Measurements from ENCODE around the gene COG4. TPM values are rescaled to one million over a fixed set of nuclear protein-coding genes. Genes with fewer than 3 reads are reported as not detected.

The COG4 gene
- total RNA-seq, 1 donor from 2014 or later: 47.4 TPM

GRCh38 chr16:70437582-70438557 is 85.5 kb downstream of the COG4 start:
- DNase-seq (ENCODE audit: extremely low read depth, low read depth, low spot score): no peak

GRCh38 chr16:70437017-70437581 is 86.3 kb downstream of the COG4 start:
- no peak for DNase-seq (ENCODE audit: extremely low read depth, low read depth, low spot score)

GRCh38 chr16:70434484-70435260 is 88.7 kb downstream of the COG4 start:
- DNase-seq (ENCODE audit: extremely low read depth, low read depth, low spot score): no peak

GRCh38 chr16:70433458-70434103 is 89.8 kb downstream of the COG4 start:
- peak; percentile 50 for DNase-seq (ENCODE audit: extremely low read depth, low read depth, low spot score)

GRCh38 chr16:70432723-70433457 is 90.5 kb downstream of the COG4 start:
- no peak for DNase-seq (ENCODE audit: extremely low read depth, low read depth, low spot score)

- no peak for DNase-seq (ENCODE audit: extremely low read depth, low read depth, low spot score)
These were observed 91.0 kb downstream of the COG4 start for GRCh38 chr16:70432356-70432722.

GRCh38 chr16:70430667-70431536 is 92.5 kb downstream of the COG4 start:
- DNase-seq (ENCODE audit: extremely low read depth, low read depth, low spot score): no peak

Other genes with a start within 250 kb of the COG4 start
- gene AARS1, start 234.0 kb downstream of the COG4 start, total RNA-seq: 86.1 and 119 TPM in 2 replicates
- gene DDX19B, start 224.4 kb downstream of the COG4 start, total RNA-seq: 21.4 and 30.0 TPM in 2 replicates
- gene DDX19A, start 176.7 kb downstream of the COG4 start, total RNA-seq: 41.9 and 50.5 TPM in 2 replicates
- 38.6 and 58.3 TPM in 2 replicates for gene ST3GAL2, start 84.5 kb downstream of the COG4 start, total RNA-seq
- gene FCSK, start 69.0 kb downstream of the COG4 start, total RNA-seq: 14.9 and 17.2 TPM in 2 replicates
- gene SF3B3, start 262 bp upstream of the COG4 start, total RNA-seq: 122 and 167 TPM in 2 replicates
- 2.8 and 3.1 TPM in 2 replicates for gene IL34, start 123.0 kb upstream of the COG4 start, total RNA-seq
- 27.3 and 32.6 TPM in 2 replicates for gene MTSS2, start 162.5 kb upstream of the COG4 start, total RNA-seq